PC-3 (cell line): ENCODE results near the gene IDS.
"Not testable (repeated sequence)": the region's sequence is repeated elsewhere in the genome, so short reads cannot be mapped to it uniquely, and the experiment has no call there.

Experiments used
- EZH2 ChIP-seq: fragments of 300-600 bp; sonication (generic); IDR thresholded peaks from one replicate; pipeline ENCODE4 v1.6.1; 2017; ENCODE audit warnings: antibody characterized with exemption, mild to moderate bottlenecking, low read length; ENCODE audit not compliant: unreplicated experiment
- EZH2phosphoT487 ChIP-seq: fragments of 300-600 bp; sonication (generic); IDR thresholded peaks from 2 replicates; pipeline ENCODE4 v1.6.1; 2018; ENCODE audit warnings: mild to moderate bottlenecking, antibody characterized with exemption, low read length, borderline replicate concordance
- TF ChIP-seq, protein P1 (sequence below): fragments of 300-600 bp; sonication (generic); conservative IDR thresholded peaks from 2 replicates; pipeline ENCODE4 v1.5.1; 2017; ENCODE audit warnings: antibody characterized with exemption, low read depth, mild to moderate bottlenecking, low read length

DNA sequence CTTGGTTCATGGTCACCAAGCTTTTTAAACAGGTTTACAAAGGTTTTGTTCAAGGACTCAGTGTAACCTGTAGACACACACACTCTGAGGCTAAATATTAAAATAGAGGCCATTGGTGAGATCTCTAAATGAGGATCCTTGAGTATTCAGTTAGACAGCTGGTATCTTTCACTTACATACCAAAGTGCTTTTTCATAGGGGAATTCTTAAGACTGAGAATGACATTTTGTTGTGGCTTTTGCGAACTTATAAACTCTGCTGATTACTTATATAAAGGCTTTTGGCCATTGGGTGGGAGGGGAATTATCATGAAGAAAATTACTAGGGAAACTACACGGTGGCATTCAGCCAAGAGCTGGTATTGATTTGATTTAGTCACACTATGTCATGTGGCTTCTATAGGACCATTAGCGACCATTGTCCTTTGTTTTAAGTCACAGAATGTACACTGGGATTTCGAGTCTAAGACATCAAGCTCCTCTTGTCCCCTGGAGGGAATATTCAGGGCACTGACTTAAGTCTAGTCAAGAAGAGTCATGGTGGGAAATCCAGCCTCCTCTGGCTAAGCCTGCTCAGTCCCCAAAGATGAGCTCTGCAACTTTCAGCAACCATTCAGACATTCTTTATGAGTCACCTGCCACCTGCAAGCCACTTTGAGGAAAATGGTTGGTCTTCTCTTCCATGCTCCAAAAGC, 46.3 kb upstream of the IDS start:
- TF ChIP-seq, protein P1, sequence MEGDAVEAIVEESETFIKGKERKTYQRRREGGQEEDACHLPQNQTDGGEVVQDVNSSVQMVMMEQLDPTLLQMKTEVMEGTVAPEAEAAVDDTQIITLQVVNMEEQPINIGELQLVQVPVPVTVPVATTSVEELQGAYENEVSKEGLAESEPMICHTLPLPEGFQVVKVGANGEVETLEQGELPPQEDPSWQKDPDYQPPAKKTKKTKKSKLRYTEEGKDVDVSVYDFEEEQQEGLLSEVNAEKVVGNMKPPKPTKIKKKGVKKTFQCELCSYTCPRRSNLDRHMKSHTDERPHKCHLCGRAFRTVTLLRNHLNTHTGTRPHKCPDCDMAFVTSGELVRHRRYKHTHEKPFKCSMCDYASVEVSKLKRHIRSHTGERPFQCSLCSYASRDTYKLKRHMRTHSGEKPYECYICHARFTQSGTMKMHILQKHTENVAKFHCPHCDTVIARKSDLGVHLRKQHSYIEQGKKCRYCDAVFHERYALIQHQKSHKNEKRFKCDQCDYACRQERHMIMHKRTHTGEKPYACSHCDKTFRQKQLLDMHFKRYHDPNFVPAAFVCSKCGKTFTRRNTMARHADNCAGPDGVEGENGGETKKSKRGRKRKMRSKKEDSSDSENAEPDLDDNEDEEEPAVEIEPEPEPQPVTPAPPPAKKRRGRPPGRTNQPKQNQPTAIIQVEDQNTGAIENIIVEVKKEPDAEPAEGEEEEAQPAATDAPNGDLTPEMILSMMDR = not testable (repeated sequence)
- not testable (repeated sequence) for TF ChIP-seq EZH2, EZH2phosphoT487
